GM12878 (cell line): ENCODE results near the gene HK3. TPM values are rescaled to one million over a fixed set of nuclear protein-coding genes. Genes with fewer than 3 reads are reported as not detected.

Experiments used
- ATAC-seq: fragments of 200-7000 bp; cut with Tn5 transposase; 3 replicates; pipeline ENCODE4 v1.9.1; 2020; ENCODE audit warnings: mild to moderate bottlenecking, moderate library complexity
- BruUV-seq: library from RNA; stranded (reverse); fragments of 400-500 nt; replicated peaks from 2 replicates; lab custom pipeline; 2021; lab: Mats Ljungman, UMichigan
- CTCF ChIA-PET: fragments of 300-600 bp; sonication (Branson Sonifier 250); formaldehyde crosslinking; extraction: SDS; loops from one replicate; lab custom pipeline; 2021; ENCODE audit warnings: inconsistent platforms; lab: Yijun Ruan, JAX
- POLR2A ChIA-PET: fragments of 350-600 bp; formaldehyde crosslinking; extraction: SDS; loops from one replicate; lab custom pipeline; 2021; ENCODE audit warnings: inconsistent platforms; lab: Charles Lee
- RAD21 ChIA-PET: fragments of 300-600 bp; sonication (Branson Sonifier 250); formaldehyde crosslinking; loops from one replicate; lab custom pipeline; 2023; ENCODE audit warnings: antibody characterized with exemption; ENCODE audit not compliant: unreplicated experiment; lab: Charles Lee
- SMC1A ChIA-PET: fragments of 300-600 bp; sonication (Branson Sonifier 250); formaldehyde crosslinking; loops from one replicate; lab custom pipeline; 2023; ENCODE audit not compliant: unreplicated experiment, uncharacterized antibody; lab: Charles Lee
- DNase-seq: peaks from one replicate; pipeline ENCODE4 v3.0.0-alpha.2; 2011; ENCODE audit warnings: low read depth, low spot score
- FAIRE-seq: peaks from 3 replicates; lab custom pipeline; 2011; peaks lifted over from hg19 to GRCh38; lab: Jason Lieb, UNC
- H2AFZ ChIP-seq: 2 replicates; pipeline ENCODE4 v1.6.0; 2011; ENCODE audit warnings: low read depth, low read length, control low read depth; ENCODE audit not compliant: control insufficient read depth
- H3K27ac ChIP-seq: 2 replicates; pipeline ENCODE4 v1.5.1; 2011; ENCODE audit warnings: control low read depth; ENCODE audit not compliant: control insufficient read depth, insufficient read depth
- H3K27me3 ChIP-seq, 2 experiments: replicated peaks in 1 of 2; 2 replicates each; pipeline versions ENCODE4 v1.6.0 to v1.6.1; 2011; ENCODE audit warnings: low read length in 1 of 2; ENCODE audit not compliant: control insufficient read depth in 2 of 2, insufficient read depth in 2 of 2
- H3K36me3 ChIP-seq, 2 experiments: 2 replicates each; pipeline ENCODE4 v1.5.1; 2011; ENCODE audit warnings: low read length in 1 of 2; ENCODE audit not compliant: control insufficient read depth in 2 of 2, insufficient read depth in 2 of 2
- H3K4me1 ChIP-seq: 2 replicates; pipeline ENCODE4 v1.6.1; 2011; ENCODE audit warnings: mild to moderate bottlenecking, low read length, moderate library complexity, mixed read lengths; ENCODE audit not compliant: control insufficient read depth, insufficient read depth
- H3K4me2 ChIP-seq: 2 replicates; pipeline ENCODE4 v1.6.0; 2011; ENCODE audit warnings: control low read depth; ENCODE audit not compliant: control insufficient read depth, insufficient read depth
- H3K4me3 ChIP-seq: fragments of 200-600 bp; sonication (generic); 2 replicates; pipeline ENCODE4 v1.5.1; 2016
- H3K79me2 ChIP-seq: 2 replicates; pipeline ENCODE4 v1.6.0; 2011; ENCODE audit warnings: low read length; ENCODE audit not compliant: control insufficient read depth, insufficient read depth
- H3K9ac ChIP-seq: 2 replicates; pipeline ENCODE4 v1.8.0; 2011; ENCODE audit warnings: low read length, control low read depth, mixed read lengths; ENCODE audit not compliant: control insufficient read depth, insufficient read depth
- H3K9me3 ChIP-seq: replicated peaks from 3 replicates; pipeline ENCODE4 v1.5.1; 2011; ENCODE audit warnings: mild to moderate bottlenecking, low read length; ENCODE audit not compliant: control insufficient read depth, insufficient read depth
- H4K20me1 ChIP-seq: 2 replicates; pipeline ENCODE4 v1.6.0; 2011; ENCODE audit not compliant: control insufficient read depth, insufficient read depth
- EGR1 ChIP-seq, 2 experiments: IDR thresholded peaks; 1 replicate in 1 of 2; 2 replicates in 1 of 2; pipeline ENCODE4 v1.6.1; 2011 to 2012; ENCODE audit warnings: low read depth in 2 of 2, low read length in 2 of 2, borderline replicate concordance in 1 of 2, mild to moderate bottlenecking in 1 of 2, moderate library complexity in 1 of 2
- FOS ChIP-seq: IDR thresholded peaks from 3 replicates; pipeline ENCODE4 v1.6.1; 2011; ENCODE audit warnings: borderline replicate concordance; ENCODE audit not compliant: insufficient read length; ENCODE audit errors: extremely low read depth
- MYB ChIP-seq: fragments of 150-350 bp; IDR thresholded peaks from 2 replicates; pipeline ENCODE4 v1.6.1; 2014; ENCODE audit warnings: mild to moderate bottlenecking, low read depth, low read length, borderline replicate concordance
- POU2F2 ChIP-seq: IDR thresholded peaks from 3 replicates; pipeline ENCODE4 v1.6.1; 2011; ENCODE audit warnings: low read depth, mild to moderate bottlenecking, low read length, borderline replicate concordance
- RFX5 ChIP-seq: IDR thresholded peaks from 2 replicates; pipeline ENCODE4 v1.6.1; 2011; ENCODE audit warnings: low read depth, low read length, improper control_type of control experiment
- SREBF1 ChIP-seq: IDR thresholded peaks from 2 replicates; pipeline ENCODE4 v1.6.1; 2012; ENCODE audit warnings: mild to moderate bottlenecking, low read length
- TCF12 ChIP-seq: IDR thresholded peaks from 2 replicates; pipeline ENCODE4 v1.6.1; 2011; ENCODE audit warnings: low read depth, mild to moderate bottlenecking, low read length
- WGBS: methylation state at CpG from one replicate; pipeline ENCODE4 v1.1.6; 2016; ENCODE audit warnings: low lambda C conversion rate; ENCODE audit not compliant: insufficient replicate concordance, insufficient coverage; ENCODE audit errors: missing lambda C conversion rate; 5-methylcytosine and 5-hydroxymethylcytosine counted together
- in situ Hi-C: fragments of 300-500 bp; cut with MboI; formaldehyde crosslinking; loops from 9 replicates; pipeline ENCODE4 v1.14.3; 2018; ENCODE audit warnings: mixed read lengths
- intact Hi-C: fragments of 100-400 bp; cut with micrococcal nuclease; formaldehyde crosslinking; loops from one replicate; pipeline ENCODE4 v1.14.2; 2022; ENCODE audit not compliant: unreplicated experiment
- polyA plus RNA-seq, 11 experiments: library from polyadenylated mRNA; depleted of rRNA in 4 of 11; unstranded in 6 of 11; stranded (reverse) in 5 of 11; fragments of >200 nt; fragmentation: Nextera tagmentation in 4 of 11; fragmentation: Illumina TruSeq in 1 of 11; extraction: Ambion mirVana in 4 of 11; extraction: Trizol in 1 of 11; gene quantifications; 1 replicate in 1 of 11; 2 replicates in 10 of 11; pipeline versions ENCODE4 v1.2.1 to v1.2.3, GENCODE V29; 2011 to 2016; ENCODE audit warnings: inconsistent platforms in 2 of 11, missing spikeins in 2 of 11, low read depth in 1 of 11
- total RNA-seq, 4 experiments: library from RNA; depleted of rRNA in 3 of 4; stranded (reverse); fragments of >200 nt in 3 of 4; fragmentation: Illumina TruSeq in 1 of 4; extraction: Trizol in 1 of 4; gene quantifications; 2 replicates each; pipeline versions ENCODE4 v1.2.1 to v1.2.3, GENCODE V29; 2013 to 2021
- TF ChIP-seq, protein P1 (sequence below): fragments of 450-650 bp; formaldehyde crosslinking; IDR thresholded peaks from 2 replicates; pipeline ENCODE4 v1.4.0; 2022; ENCODE audit warnings: mild to moderate bottlenecking, moderate library complexity
- TF ChIP-seq, protein P2 (sequence below): IDR thresholded peaks from 2 replicates; pipeline ENCODE4 v1.6.1; 2011; ENCODE audit warnings: borderline replicate concordance, low read depth, mild to moderate bottlenecking, moderate library complexity, mixed read lengths, low read length; ENCODE audit not compliant: insufficient read depth; ENCODE audit errors: extremely low read length

Gene HK3
- total and polyA plus RNA-seq, 10 of the 15 experiments (the other 5 are each of a cell fraction or from before 2014, with no cell fraction given) = 0.13 to 1.3 (median 0.26) TPM; not detected in 4

DNA sequence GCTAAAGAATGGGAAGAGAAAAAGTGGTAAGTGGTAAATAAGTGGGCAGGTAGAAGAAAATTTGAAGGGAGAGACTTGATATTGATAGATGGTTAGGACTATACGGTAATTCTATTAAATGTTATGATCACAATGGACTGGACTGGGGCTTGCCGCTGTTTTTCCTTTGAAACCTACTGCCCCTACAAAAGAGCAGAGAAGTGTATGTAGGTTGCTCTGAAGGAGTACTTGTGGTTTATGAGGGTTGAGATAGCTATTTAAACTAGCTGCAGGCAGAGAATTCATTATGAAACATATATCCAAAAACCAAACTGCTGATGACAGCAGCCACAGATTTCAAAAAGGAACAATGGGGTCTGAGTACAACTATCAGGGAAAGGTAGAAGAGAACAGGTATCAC is 16.8 kb upstream of the HK3 start:
- intact Hi-C loops (no loop called here), in situ Hi-C loops (no loop called here)
- no TSS peak for BruUV-seq
- Histone ChIP-seq H3K79me2 (no peaks in the 10 kb centered on the region; the same call in 1 of the 2 replicates), H4K20me1 (no peaks in the 10 kb centered on the region), H3K9ac (no peak overlapping the region), H3K4me1 (no peaks in the 10 kb centered on the region), H3K36me3 (peaks cover 0 to 17% of the 10 kb centered on the region in 2 experiments; a peak in 2 of 4 replicates), H3K27me3 (no peaks in the 10 kb centered on the region), H2AFZ (no peak overlapping the region), H3K4me3 (no peak overlapping the region), H3K27ac (no peak overlapping the region), H3K9me3 (no peaks in the 10 kb centered on the region), H3K4me2 (no peak overlapping the region)
- WGBS = 100% methylated on average over 2 of the region's 2 CpGs
- ChIA-PET POLR2A (no interaction called here), CTCF (interaction anchor here (0.6 to 1.6 kb wide), 6 partner anchors 10 to 258 kb away, joined by 3 to 6 read pairs (median 3); no protein-coding TSS in a partner anchor), SMC1A (no interaction called here), RAD21 (interaction anchor here (1.6 kb wide), 1 partner anchor 14 kb away, joined by 8 read pairs; no protein-coding TSS in a partner anchor)
- TF ChIP-seq EGR1 (IDR thresholded peaks at IDR 0.05; ENCODE audit: borderline replicate concordance in 1 of 2, low read depth in 2 of 2, low read length in 2 of 2) = no peak
- no peak for TF ChIP-seq SREBF1
- no peak for TF ChIP-seq POU2F2
- TF ChIP-seq, protein P1, sequence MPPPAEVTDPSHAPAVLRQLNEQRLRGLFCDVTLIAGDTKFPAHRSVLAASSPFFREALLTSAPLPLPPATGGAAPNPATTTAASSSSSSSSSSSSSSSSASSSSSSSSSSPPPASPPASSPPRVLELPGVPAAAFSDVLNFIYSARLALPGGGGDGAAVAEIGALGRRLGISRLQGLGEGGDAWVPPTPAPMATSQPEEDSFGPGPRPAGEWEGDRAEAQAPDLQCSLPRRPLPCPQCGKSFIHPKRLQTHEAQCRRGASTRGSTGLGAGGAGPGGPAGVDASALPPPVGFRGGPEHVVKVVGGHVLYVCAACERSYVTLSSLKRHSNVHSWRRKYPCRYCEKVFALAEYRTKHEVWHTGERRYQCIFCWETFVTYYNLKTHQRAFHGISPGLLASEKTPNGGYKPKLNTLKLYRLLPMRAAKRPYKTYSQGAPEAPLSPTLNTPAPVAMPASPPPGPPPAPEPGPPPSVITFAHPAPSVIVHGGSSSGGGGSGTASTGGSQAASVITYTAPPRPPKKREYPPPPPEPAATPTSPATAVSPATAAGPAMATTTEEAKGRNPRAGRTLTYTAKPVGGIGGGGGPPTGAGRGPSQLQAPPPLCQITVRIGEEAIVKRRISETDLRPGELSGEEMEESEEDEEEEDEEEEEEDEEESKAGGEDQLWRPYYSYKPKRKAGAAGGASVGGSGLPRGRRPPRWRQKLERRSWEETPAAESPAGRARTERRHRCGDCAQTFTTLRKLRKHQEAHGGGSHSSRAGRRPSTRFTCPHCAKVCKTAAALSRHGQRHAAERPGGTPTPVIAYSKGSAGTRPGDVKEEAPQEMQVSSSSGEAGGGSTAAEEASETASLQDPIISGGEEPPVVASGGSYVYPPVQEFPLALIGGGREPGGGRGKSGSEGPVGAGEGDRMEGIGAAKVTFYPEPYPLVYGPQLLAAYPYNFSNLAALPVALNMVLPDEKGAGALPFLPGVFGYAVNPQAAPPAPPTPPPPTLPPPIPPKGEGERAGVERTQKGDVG (CRISPR knock-in tag) = no peak
- no peak for TF ChIP-seq TCF12
- TF ChIP-seq FOS = no peak
- TF ChIP-seq, protein P2, sequence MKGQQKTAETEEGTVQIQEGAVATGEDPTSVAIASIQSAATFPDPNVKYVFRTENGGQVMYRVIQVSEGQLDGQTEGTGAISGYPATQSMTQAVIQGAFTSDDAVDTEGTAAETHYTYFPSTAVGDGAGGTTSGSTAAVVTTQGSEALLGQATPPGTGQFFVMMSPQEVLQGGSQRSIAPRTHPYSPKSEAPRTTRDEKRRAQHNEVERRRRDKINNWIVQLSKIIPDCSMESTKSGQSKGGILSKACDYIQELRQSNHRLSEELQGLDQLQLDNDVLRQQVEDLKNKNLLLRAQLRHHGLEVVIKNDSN = no peak
- TF ChIP-seq RFX5 = no peak
- no peak for TF ChIP-seq MYB
- ATAC-seq (no peak), DNase-seq (no peak), FAIRE-seq (no peak)
